IMR-90 (cell line): ENCODE measurements around the gene OR51B6. TPM values are rescaled to one million over a fixed set of nuclear protein-coding genes. Genes with fewer than 3 reads are reported as not detected.

Experiments used
- ATAC-seq: fragments of 200-7000 bp; cut with Tn5 transposase; 2 replicates; pipeline ENCODE4 v1.9.1; 2020; ENCODE audit warnings: low read depth, mild to moderate bottlenecking, moderate library complexity
- BruUV-seq: library from RNA; stranded (reverse); fragments of 400-500 nt; replicated peaks from 2 replicates; lab custom pipeline; 2021; lab: Mats Ljungman, UMichigan
- CTCF ChIA-PET: fragments of 300-600 bp; formaldehyde crosslinking; extraction: SDS; loops from one replicate; lab custom pipeline; 2021; ENCODE audit warnings: antibody characterized with exemption; lab: Yijun Ruan, JAX
- POLR2A ChIA-PET: fragments of 300-600 bp; sonication (Branson Sonifier 250); formaldehyde crosslinking; loops from one replicate; lab custom pipeline; 2022; ENCODE audit warnings: antibody characterized with exemption; ENCODE audit not compliant: unreplicated experiment; lab: Charles Lee
- DNase-seq: peaks from one replicate; pipeline ENCODE4 v3.0.0; 2013
- H2AFZ ChIP-seq: replicated peaks from 2 replicates; pipeline ENCODE3; 2013; ENCODE audit warnings: low read length, mild to moderate bottlenecking; ENCODE audit not compliant: poor library complexity
- H2AK5ac ChIP-seq: 2 replicates; pipeline ENCODE4 v1.6.1; 2013; ENCODE audit warnings: low read depth, low read length, inconsistent platforms
- H2AK9ac ChIP-seq: replicated peaks from 2 replicates; pipeline ENCODE3; 2013; ENCODE audit warnings: mild to moderate bottlenecking, low read depth, low read length, moderate library complexity; ENCODE audit not compliant: poor library complexity
- H2BK120ac ChIP-seq: 2 replicates; pipeline ENCODE4 v1.6.1; 2013; ENCODE audit warnings: low read depth, low read length, inconsistent platforms
- H2BK15ac ChIP-seq: 3 replicates; pipeline ENCODE4 v1.6.1; 2013; ENCODE audit warnings: low read depth, low read length, inconsistent platforms
- H2BK20ac ChIP-seq: 2 replicates; pipeline ENCODE4 v1.6.1; 2013; ENCODE audit warnings: low read depth, mild to moderate bottlenecking, inconsistent platforms, low read length, moderate library complexity
- H2BK5ac ChIP-seq: 2 replicates; pipeline ENCODE4 v1.6.1; 2013; ENCODE audit warnings: mild to moderate bottlenecking, low read depth, low read length, inconsistent platforms; ENCODE audit not compliant: poor library complexity, severe bottlenecking
- H3K14ac ChIP-seq: replicated peaks from 2 replicates; pipeline ENCODE4 v1.6.1; 2013; ENCODE audit warnings: low read depth, low read length, inconsistent platforms
- H3K18ac ChIP-seq: 2 replicates; pipeline ENCODE4 v1.6.1; 2013; ENCODE audit warnings: low read depth, low read length, control low read depth
- H3K23ac ChIP-seq: 2 replicates; pipeline ENCODE4 v1.6.1; 2013; ENCODE audit warnings: low read depth, low read length, inconsistent platforms
- H3K27ac ChIP-seq: 2 replicates; pipeline ENCODE4 v1.5.1; 2013; ENCODE audit warnings: mild to moderate bottlenecking, control low read depth, low read length; ENCODE audit not compliant: insufficient read depth
- H3K27me3 ChIP-seq: 2 replicates; pipeline ENCODE4 v1.6.1; 2013; ENCODE audit warnings: low read length; ENCODE audit not compliant: control insufficient read depth, insufficient read depth
- H3K36me3 ChIP-seq: 2 replicates; pipeline ENCODE4 v1.6.1; 2013; ENCODE audit warnings: low read length, mixed read lengths; ENCODE audit not compliant: control insufficient read depth, insufficient read depth
- H3K4ac ChIP-seq: 2 replicates; pipeline ENCODE4 v1.6.1; 2013; ENCODE audit warnings: low read depth, low read length, inconsistent platforms
- H3K4me1 ChIP-seq: 2 replicates; pipeline ENCODE4 v1.6.1; 2013; ENCODE audit warnings: low read length, mixed read lengths; ENCODE audit not compliant: control insufficient read depth, insufficient read depth
- H3K4me2 ChIP-seq: 2 replicates; pipeline ENCODE4 v1.6.1; 2013; ENCODE audit warnings: low read depth, mild to moderate bottlenecking, control low read depth, low read length, moderate library complexity
- H3K4me3 ChIP-seq: 2 replicates; pipeline ENCODE4 v1.5.1; 2013; ENCODE audit warnings: low read depth, mild to moderate bottlenecking, control low read depth, low read length, moderate library complexity; ENCODE audit not compliant: insufficient read depth
- H3K56ac ChIP-seq: 2 replicates; pipeline ENCODE4 v1.6.1; 2013; ENCODE audit warnings: low read length, inconsistent platforms; ENCODE audit not compliant: insufficient read depth; ENCODE audit errors: extremely low read depth
- H3K79me1 ChIP-seq, 2 experiments: 2 replicates each; pipeline ENCODE4 v1.6.1; 2013; ENCODE audit warnings: low read length in 2 of 2, inconsistent platforms in 1 of 2, low read depth in 1 of 2
- H3K9ac ChIP-seq: 2 replicates; pipeline ENCODE4 v1.6.1; 2013; ENCODE audit warnings: low read depth, low read length, control low read depth
- H3K9me1 ChIP-seq: 2 replicates; pipeline ENCODE4 v1.6.1; 2013; ENCODE audit warnings: low read length, inconsistent platforms; ENCODE audit not compliant: insufficient read depth
- H3K9me3 ChIP-seq: 2 replicates; pipeline ENCODE4 v1.6.1; 2013; ENCODE audit warnings: low read length; ENCODE audit not compliant: control insufficient read depth, insufficient read depth
- H4K20me1 ChIP-seq: 2 replicates; pipeline ENCODE4 v1.6.1; 2013; ENCODE audit warnings: low read length, inconsistent platforms; ENCODE audit not compliant: insufficient read depth
- H4K5ac ChIP-seq: 2 replicates; pipeline ENCODE4 v1.6.1; 2013; ENCODE audit warnings: mild to moderate bottlenecking, low read depth, low read length, control low read depth
- H4K8ac ChIP-seq, 2 experiments: 2 replicates each; pipeline ENCODE4 v1.6.1; 2013; ENCODE audit warnings: low read depth in 2 of 2, low read length in 2 of 2, control low read depth in 1 of 2, inconsistent platforms in 1 of 2
- H4K91ac ChIP-seq: 2 replicates; pipeline ENCODE4 v1.6.1; 2013; ENCODE audit warnings: low read depth, low read length, inconsistent platforms; ENCODE audit not compliant: insufficient read depth
- BHLHE40 ChIP-seq: fragments of 150-350 bp; IDR thresholded peaks from 2 replicates; pipeline ENCODE4 v1.6.1; 2016; ENCODE audit warnings: mild to moderate bottlenecking, low read depth, low read length
- CEBPB ChIP-seq: IDR thresholded peaks from 2 replicates; pipeline ENCODE4 v1.6.1; 2012; ENCODE audit warnings: low read depth, low read length, improper control_type of control experiment
- CHD1 ChIP-seq: IDR thresholded peaks from 2 replicates; pipeline ENCODE4 v1.6.1; 2012; ENCODE audit warnings: low read depth, low read length, improper control_type of control experiment
- ELK1 ChIP-seq: fragments of 150-350 bp; IDR thresholded peaks from 2 replicates; pipeline ENCODE4 v1.6.1; 2016; ENCODE audit warnings: low read depth, mild to moderate bottlenecking, low read length, moderate library complexity, borderline replicate concordance
- FOS ChIP-seq: fragments of 150-350 bp; IDR thresholded peaks from 2 replicates; pipeline ENCODE4 v1.6.1; 2016; ENCODE audit warnings: low read depth, low read length
- MAFK ChIP-seq: IDR thresholded peaks from 2 replicates; pipeline ENCODE4 v1.6.1; 2012; ENCODE audit warnings: low read depth, low read length, improper control_type of control experiment
- MAZ ChIP-seq: IDR thresholded peaks from 2 replicates; pipeline ENCODE4 v1.6.1; 2012; ENCODE audit warnings: low read depth, mild to moderate bottlenecking, low read length, improper control_type of control experiment, moderate library complexity, borderline replicate concordance
- MXI1 ChIP-seq: IDR thresholded peaks from 2 replicates; pipeline ENCODE4 v1.6.1; 2012; ENCODE audit warnings: low read depth, mild to moderate bottlenecking, low read length, moderate library complexity, borderline replicate concordance
- NFE2L2 ChIP-seq: fragments of 150-350 bp; IDR thresholded peaks from 2 replicates; pipeline ENCODE4 v1.6.1; 2016; ENCODE audit warnings: low read depth, mild to moderate bottlenecking, low read length
- POLR2A ChIP-seq: IDR thresholded peaks from 2 replicates; pipeline ENCODE4 v1.6.1; 2012; ENCODE audit warnings: mild to moderate bottlenecking, low read depth, low read length
- RAD21 ChIP-seq: IDR thresholded peaks from 2 replicates; pipeline ENCODE4 v1.6.1; 2012; ENCODE audit warnings: low read length, improper control_type of control experiment
- RCOR1 ChIP-seq: IDR thresholded peaks from 2 replicates; pipeline ENCODE4 v1.6.1; 2012; ENCODE audit warnings: mild to moderate bottlenecking, low read length, improper control_type of control experiment; ENCODE audit not compliant: insufficient replicate concordance
- RFX5 ChIP-seq: IDR thresholded peaks from 2 replicates; pipeline ENCODE4 v1.8.0; 2012; ENCODE audit warnings: low read depth, mild to moderate bottlenecking, low read length, moderate library complexity
- WGBS, 2 experiments: methylation state at CpG; one replicate each; pipeline versions ENCODE4 v1.1.5 to v1.1.7; 2013; ENCODE audit warnings: missing lambda C conversion rate in 2 of 2; ENCODE audit not compliant: insufficient read length in 1 of 2; ENCODE audit errors: extremely low coverage in 2 of 2; 5-methylcytosine and 5-hydroxymethylcytosine counted together
- dilution Hi-C: fragments of 300-500 bp; cut with HindIII; formaldehyde crosslinking; loops from one replicate; pipeline ENCODE4 v1.14.3; 2018; ENCODE audit warnings: low sequenced_read_pairs; ENCODE audit not compliant: unreplicated experiment
- in situ Hi-C: fragments of 300-500 bp; cut with MboI; formaldehyde crosslinking; loops from 3 replicates; pipeline ENCODE4 v1.14.3; 2019; ENCODE audit warnings: low sequenced_read_pairs, inconsistent platforms, mixed read lengths
- intact Hi-C: fragments of 100-400 bp; cut with micrococcal nuclease; formaldehyde crosslinking; loops from 2 replicates; pipeline ENCODE4 v1.10.0; 2022
- polyA plus RNA-seq, 3 experiments: library from polyadenylated mRNA; depleted of rRNA; stranded (reverse); fragments of >200 nt; gene quantifications; 2 replicates each; pipeline ENCODE4 v1.2.3, GENCODE V29; 2012; ENCODE audit warnings: low replicate concordance in 1 of 3
- total RNA-seq: library from RNA; depleted of rRNA; stranded (reverse); fragments of >200 nt; gene quantifications from 2 replicates; pipeline ENCODE4 v1.2.3, GENCODE V29; 2012
- TF ChIP-seq, protein P1 (sequence below): fragments of 150-350 bp; IDR thresholded peaks from 2 replicates; pipeline ENCODE4 v1.6.1; 2017; ENCODE audit warnings: mild to moderate bottlenecking, antibody characterized with exemption, low read length, low read depth
- TF ChIP-seq, protein P2 (sequence below): conservative IDR thresholded peaks from 2 replicates; pipeline ENCODE4 v1.5.1; 2012; ENCODE audit warnings: mild to moderate bottlenecking, low read depth, low read length, improper control_type of control experiment

OR51B6 gene
- total and polyA plus RNA-seq, 2 of the 4 experiments (the other 2 are of a cell fraction) = not detected

- 0 out of 2 replicates have a peak within 1 kb of the TSS, but pooled peaks have one; percentile 11 for H3K14ac ChIP-seq
- dilution Hi-C loops = no loop called here
- H3K9ac ChIP-seq = no peak within 1 kb of the TSS
- TF ChIP-seq FOS (no peak), RCOR1 (no peak), RFX5 (no peak), MAZ (no peak), RAD21 (no peak), MXI1 (no peak), BHLHE40 (no peak), POLR2A (no peak), CHD1 (no peak), ELK1 (no peak), MAFK (no peak), NFE2L2 (no peak), CEBPB (no peak)
- TF ChIP-seq, protein P1, sequence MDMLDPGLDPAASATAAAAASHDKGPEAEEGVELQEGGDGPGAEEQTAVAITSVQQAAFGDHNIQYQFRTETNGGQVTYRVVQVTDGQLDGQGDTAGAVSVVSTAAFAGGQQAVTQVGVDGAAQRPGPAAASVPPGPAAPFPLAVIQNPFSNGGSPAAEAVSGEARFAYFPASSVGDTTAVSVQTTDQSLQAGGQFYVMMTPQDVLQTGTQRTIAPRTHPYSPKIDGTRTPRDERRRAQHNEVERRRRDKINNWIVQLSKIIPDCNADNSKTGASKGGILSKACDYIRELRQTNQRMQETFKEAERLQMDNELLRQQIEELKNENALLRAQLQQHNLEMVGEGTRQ = no peak
- TF ChIP-seq, protein P2, sequence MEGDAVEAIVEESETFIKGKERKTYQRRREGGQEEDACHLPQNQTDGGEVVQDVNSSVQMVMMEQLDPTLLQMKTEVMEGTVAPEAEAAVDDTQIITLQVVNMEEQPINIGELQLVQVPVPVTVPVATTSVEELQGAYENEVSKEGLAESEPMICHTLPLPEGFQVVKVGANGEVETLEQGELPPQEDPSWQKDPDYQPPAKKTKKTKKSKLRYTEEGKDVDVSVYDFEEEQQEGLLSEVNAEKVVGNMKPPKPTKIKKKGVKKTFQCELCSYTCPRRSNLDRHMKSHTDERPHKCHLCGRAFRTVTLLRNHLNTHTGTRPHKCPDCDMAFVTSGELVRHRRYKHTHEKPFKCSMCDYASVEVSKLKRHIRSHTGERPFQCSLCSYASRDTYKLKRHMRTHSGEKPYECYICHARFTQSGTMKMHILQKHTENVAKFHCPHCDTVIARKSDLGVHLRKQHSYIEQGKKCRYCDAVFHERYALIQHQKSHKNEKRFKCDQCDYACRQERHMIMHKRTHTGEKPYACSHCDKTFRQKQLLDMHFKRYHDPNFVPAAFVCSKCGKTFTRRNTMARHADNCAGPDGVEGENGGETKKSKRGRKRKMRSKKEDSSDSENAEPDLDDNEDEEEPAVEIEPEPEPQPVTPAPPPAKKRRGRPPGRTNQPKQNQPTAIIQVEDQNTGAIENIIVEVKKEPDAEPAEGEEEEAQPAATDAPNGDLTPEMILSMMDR = no peak
- no peak within 1 kb of the TSS for H4K91ac ChIP-seq
- no peak within 1 kb of the TSS for H3K56ac ChIP-seq
- ChIA-PET CTCF (no interaction called here), POLR2A (no interaction called here)
- no peaks in the 10 kb centered on the region for H3K79me1 ChIP-seq
- no peak within 1 kb of the TSS for H2BK5ac ChIP-seq
- H3K4me3 ChIP-seq = no peak within 1 kb of the TSS
- no peak within 1 kb of the TSS for H3K23ac ChIP-seq
- peak within 1 kb of the TSS in 1 of 2 experiments; percentile 39; a peak in 1 of 4 replicates for H4K8ac ChIP-seq
- intact Hi-C loops = no loop called here
- no peak within 1 kb of the TSS for H3K27ac ChIP-seq
- H3K4me1 ChIP-seq = no peaks in the 10 kb centered on the region; the same call in 1 of the 2 replicates
- no peaks in the 10 kb centered on the region for H3K9me3 ChIP-seq
- no peak within 1 kb of the TSS for H2AK9ac ChIP-seq
- peak within 1 kb of the TSS; percentile 31; the same call in 1 of the 2 replicates for H2BK20ac ChIP-seq
- peak within 1 kb of the TSS; percentile 36; the same call in 1 of the 2 replicates for H4K5ac ChIP-seq
- no peaks in the 10 kb centered on the region for H3K36me3 ChIP-seq
- WGBS, 2 experiments = no CpG with 5 or more reads among the region's 3 CpGs
- in situ Hi-C loops = no loop called here
- no peak within 1 kb of the TSS; the same call in 1 of the 2 replicates for H3K4ac ChIP-seq
- no peak within 1 kb of the TSS; the same call in 1 of the 2 replicates for H2AK5ac ChIP-seq
- no peaks in the 10 kb centered on the region for H3K27me3 ChIP-seq
- H2AFZ ChIP-seq = peak within 1 kb of the TSS; percentile 37
- 0 out of 2 replicates have a peak within 1 kb of the TSS, but pooled peaks have one; percentile 5 for H2BK120ac ChIP-seq
- H3K9me1 ChIP-seq = no peaks in the 10 kb centered on the region
- no peak for ATAC-seq
- H3K18ac ChIP-seq = no peak within 1 kb of the TSS; the same call in 1 of the 2 replicates
- no peak for DNase-seq
- 0 out of 3 replicates have a peak within 1 kb of the TSS, but pooled peaks have one; percentile 20 for H2BK15ac ChIP-seq
- H4K20me1 ChIP-seq = no peaks in the 10 kb centered on the region
- H3K4me2 ChIP-seq = no peak within 1 kb of the TSS
- BruUV-seq = no TSS peak
Observed at GRCh38 chr11:5324197-5324596, 27.1 kb upstream of the OR51B6 start, which contains the start of gene OR51B2. TSS of gene OR51B2 (minus strand) at chr11:5324297. CDS start at chr11:5324297, 0 bp downstream.
